Cardiac fibroblast (primary cell): ENCODE measurements around the gene UPF2.
A peak's percentile ranks its signal among the peaks of the same experiment; 100 is the strongest.
"Not testable (repeated sequence)": the region's sequence is repeated elsewhere in the genome, so short reads cannot be mapped to it uniquely, and the experiment has no call there.

Experiments used
- DNase-seq, 2 donors: peaks; one replicate each; pipeline versions ENCODE4 v3.0.0 to v3.0.0-alpha.2; 2010; ENCODE audit warnings: low read depth in 2 of 2
- H3K4me3 ChIP-seq, 2 donors: replicated peaks in 1 of 2; 1 replicate in 1 of 2; 2 replicates in 1 of 2; pipeline ENCODE4 v1.5.1; 2011; ENCODE audit warnings: low read depth in 2 of 2, low read length in 2 of 2, mild to moderate bottlenecking in 2 of 2, moderate library complexity in 1 of 2
- TF ChIP-seq, protein P1 (sequence below): IDR thresholded peaks from one replicate; pipeline ENCODE4 v1.5.1; 2011; ENCODE audit warnings: low read depth, mild to moderate bottlenecking, low read length, inconsistent platforms

UPF2 gene

DNA sequence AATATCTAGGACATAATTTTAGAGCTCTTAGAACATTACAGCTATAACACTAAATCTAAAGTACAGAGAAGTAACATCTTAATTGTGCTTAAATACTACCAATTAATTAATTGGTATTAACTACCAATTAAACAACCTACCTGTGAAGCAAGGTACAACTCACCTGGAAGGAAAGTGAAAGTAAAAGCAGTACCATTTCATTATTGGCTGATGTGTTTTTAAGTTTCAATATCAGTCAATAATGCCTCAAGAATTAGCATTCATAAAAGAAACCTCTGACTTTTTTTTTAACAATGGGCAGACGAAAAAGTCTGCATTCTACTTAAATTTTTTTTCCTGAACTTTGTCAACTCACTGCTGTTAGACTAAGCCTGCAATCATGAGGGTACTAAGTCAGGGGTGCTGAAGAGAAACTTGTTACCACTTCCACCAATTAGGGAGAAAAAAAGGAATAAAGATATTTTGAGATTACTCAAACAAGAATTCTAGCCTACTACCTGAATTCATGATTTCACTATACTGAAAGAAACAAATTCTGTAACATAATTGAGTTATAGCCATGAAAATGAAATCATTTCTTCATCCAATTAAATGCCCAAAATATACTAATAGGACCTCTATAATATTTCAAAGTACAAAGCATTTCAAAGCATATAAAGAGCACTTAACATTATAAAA is 19.9 kb downstream of the UPF2 start:
- no peak for DNase-seq
- no peak overlapping the region for H3K4me3 ChIP-seq

DNA sequence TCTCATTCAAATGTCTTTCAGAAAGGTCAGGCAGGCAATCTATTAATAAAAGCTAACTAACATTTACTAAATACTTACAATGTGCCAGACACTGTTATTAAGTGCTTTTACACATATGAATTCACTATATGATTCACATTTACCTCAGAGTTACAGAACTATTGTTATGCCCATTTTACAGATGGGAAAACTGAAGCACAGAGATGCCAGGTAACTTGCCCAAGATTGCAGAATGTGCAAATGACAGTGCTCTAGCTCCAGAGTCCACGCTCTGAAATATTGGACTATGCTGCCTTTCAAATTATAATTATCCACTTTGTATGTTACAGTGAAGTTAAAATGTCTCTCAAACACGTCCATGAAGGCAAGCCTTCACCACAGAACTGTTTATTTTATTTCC is 22.0 kb downstream of the UPF2 start:
- no peak overlapping the region for H3K4me3 ChIP-seq
- TF ChIP-seq, protein P1, sequence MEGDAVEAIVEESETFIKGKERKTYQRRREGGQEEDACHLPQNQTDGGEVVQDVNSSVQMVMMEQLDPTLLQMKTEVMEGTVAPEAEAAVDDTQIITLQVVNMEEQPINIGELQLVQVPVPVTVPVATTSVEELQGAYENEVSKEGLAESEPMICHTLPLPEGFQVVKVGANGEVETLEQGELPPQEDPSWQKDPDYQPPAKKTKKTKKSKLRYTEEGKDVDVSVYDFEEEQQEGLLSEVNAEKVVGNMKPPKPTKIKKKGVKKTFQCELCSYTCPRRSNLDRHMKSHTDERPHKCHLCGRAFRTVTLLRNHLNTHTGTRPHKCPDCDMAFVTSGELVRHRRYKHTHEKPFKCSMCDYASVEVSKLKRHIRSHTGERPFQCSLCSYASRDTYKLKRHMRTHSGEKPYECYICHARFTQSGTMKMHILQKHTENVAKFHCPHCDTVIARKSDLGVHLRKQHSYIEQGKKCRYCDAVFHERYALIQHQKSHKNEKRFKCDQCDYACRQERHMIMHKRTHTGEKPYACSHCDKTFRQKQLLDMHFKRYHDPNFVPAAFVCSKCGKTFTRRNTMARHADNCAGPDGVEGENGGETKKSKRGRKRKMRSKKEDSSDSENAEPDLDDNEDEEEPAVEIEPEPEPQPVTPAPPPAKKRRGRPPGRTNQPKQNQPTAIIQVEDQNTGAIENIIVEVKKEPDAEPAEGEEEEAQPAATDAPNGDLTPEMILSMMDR, result no peak
- no peak for DNase-seq

More for the DNA sequence above, 19.9 kb downstream of the UPF2 start:
- TF ChIP-seq, protein P1, result no peak

DNA sequence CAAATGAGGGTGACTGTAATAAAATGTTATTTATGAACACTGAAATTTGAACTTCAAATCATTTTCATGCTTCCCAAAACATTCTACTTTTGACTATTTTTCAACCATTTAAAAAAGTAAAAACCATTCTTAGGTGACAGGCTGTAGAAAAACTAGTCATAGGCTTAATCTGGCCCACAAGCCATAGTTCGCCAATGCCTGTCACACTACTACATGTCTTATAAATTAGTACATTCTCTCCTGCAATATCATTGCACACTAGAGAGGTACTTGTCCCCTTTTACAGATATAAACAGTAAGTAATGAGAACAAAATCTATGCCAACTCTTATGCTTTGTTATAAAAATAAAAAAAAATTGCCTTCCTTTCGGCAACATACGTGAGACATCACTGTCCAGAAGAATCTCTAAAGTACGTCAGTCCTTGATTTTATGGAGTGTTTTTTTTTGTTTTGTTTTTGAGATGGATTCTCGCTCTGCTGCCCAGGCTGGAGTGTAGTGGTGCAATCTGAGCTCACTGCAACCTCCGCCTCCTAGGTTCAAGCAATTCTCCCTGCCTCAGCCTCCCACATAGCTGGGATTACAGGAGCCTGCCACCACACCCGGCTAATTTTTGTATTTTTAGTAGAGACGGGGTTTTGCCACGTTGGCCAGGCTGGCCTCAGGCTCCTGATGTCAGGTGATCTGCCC is 23.2 kb downstream of the UPF2 start:
- H3K4me3 ChIP-seq, result no peak overlapping the region
- DNase-seq, result no peak
- TF ChIP-seq, protein P1, result no peak

DNA sequence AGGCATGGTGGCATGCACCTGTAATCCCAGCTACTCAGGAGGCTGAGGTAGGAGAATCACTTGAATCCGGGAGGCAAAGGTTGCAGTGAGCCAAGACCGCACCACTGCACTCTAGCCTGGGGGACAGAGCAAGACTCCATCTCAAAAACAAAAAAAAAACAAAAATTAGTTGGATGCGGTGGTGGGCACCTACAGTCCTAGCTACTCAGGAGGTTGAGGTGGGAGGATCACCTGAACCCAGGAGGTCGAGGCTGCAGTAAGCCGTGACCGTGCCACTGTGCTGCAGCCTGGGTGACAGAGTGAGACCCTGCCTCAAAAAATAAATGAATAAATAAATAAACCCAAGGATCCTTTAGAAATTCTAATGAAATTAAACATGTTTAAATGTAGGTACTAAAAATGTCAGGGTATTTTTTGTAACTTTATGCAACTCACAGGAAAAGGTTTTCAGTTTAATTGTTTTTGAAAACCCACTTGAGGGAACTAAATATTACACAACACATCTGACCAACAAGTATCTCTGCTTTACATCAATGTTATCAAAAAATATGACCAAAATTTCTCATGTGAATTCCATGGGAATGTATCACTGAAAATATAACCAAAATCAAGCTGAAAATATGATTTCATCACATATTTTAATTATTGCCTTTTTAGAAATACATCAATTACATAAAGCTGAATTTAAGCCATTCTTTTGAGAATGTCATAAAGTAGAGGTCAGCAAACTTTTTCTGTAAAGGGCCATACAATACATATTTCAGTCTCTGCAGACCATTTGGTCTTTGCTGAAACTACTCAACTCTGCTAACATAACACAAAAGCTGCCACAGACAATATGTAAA is 23.9 kb downstream of the UPF2 start:
- TF ChIP-seq, protein P1, result no peak
- peak; percentile 32 to 56 for DNase-seq
- no peak overlapping the region for H3K4me3 ChIP-seq

DNA sequence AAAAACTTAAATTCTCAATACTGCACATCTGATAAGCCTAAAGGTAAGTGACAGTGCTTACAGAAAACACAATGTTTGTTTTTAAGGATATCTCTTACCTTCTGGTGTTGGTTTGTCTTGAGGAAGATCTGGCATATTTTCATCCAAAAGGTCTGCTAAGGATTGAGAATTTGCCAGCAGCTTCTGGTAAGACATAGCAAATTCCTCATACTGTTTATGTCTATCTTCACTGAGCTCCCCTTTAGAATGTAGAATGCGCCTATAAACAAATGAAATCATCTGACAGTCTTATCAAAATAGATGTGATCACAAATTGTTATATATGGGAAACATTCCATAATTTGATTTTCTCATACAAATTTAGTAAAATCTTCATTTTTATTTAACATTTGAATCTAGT is 28.7 kb downstream of the UPF2 start:
- no peak overlapping the region for H3K4me3 ChIP-seq
- DNase-seq, result peak in 1 of 2 donors; percentile 6
- TF ChIP-seq, protein P1, result no peak

DNA sequence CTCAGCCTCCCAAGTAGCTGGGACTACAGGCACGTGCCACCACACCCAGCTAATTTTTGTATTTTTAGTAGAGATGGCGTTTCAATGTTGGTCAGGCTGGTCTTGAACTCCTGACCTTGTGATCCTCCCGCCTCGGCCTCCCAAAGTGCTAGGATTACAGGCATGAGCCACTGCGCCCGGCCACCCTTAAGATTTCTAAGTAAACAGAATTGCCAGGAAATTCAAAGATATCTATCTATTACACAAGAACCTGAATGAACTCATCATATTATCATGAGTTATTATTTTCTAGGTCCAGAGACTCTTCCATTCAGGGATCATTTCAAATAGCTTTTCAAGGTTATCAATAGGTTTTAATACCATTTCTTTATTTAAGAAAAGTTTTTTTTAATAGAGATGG is 29.2 kb downstream of the UPF2 start:
- not testable (repeated sequence) for DNase-seq, H3K4me3 ChIP-seq

DNA sequence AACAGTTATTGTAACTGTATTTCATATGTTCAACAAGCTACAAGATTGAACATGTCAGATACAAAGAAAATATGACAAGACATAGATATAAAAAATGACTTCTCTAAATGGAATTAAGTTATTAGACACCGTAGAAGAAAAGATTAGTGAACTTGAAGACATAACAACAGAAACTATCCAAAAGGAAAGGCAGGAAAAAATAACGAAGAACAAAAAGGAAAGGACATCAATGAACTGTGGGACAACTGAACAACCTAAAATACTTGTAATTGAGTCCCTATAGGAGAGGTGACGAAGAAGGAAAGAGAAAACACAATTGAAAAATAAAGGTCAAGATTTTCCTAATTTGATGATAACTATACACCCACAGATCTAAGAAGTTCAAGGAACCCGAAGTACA is 32.3 kb downstream of the UPF2 start:
- H3K4me3 ChIP-seq, result no peak overlapping the region
- no peak for DNase-seq
- TF ChIP-seq, protein P1, result no peak

DNA sequence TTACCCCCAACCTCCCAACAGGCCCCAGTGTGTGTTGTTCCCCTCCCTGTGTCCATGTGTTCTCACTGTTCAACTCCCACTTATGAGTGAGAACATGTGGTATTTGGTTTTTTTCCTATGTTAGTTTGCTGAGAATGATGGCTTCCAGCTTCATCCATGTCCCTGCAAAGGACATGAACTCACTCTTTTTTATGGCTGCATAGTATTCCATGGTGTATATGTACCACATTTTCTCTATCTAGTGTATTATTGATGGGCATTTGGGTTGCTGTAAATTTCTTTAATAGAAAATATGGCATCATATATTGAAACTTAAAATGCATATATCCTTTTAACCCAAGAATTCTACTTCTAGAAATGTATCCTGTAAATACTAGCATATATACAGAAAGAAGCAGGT is 33.8 kb downstream of the UPF2 start:
- not testable (repeated sequence) for DNase-seq, H3K4me3 ChIP-seq
